Esophagus muscularis mucosa (tissue), 4 donors: ENCODE data around the gene ISG20. TPM values are rescaled to one million over a fixed set of nuclear protein-coding genes. Genes with fewer than 3 reads are reported as not detected.

Experiments
- DNase-seq: peaks from one replicate; pipeline ENCODE4 v3.0.0-alpha.2; 2017; ENCODE audit errors: extremely low spot score
- H3K27ac ChIP-seq, 4 donors: fragments of 200-600 bp; sonication (generic); replicated peaks in 1 of 4; 1 replicate in 3 of 4; 2 replicates in 1 of 4; pipeline ENCODE4 v1.5.1; 2016 to 2019; ENCODE audit warnings: mild to moderate bottlenecking in 1 of 4
- H3K27me3 ChIP-seq, 4 donors: fragments of 200-600 bp; sonication (generic); one replicate each; pipeline versions ENCODE4 v1.5.1 to v1.6.0; 2016 to 2019
- H3K36me3 ChIP-seq, 4 donors: fragments of 200-600 bp; sonication (generic); one replicate each; pipeline ENCODE4 v1.5.1; 2016 to 2019
- H3K4me1 ChIP-seq, 4 donors: fragments of 200-600 bp; sonication (generic); one replicate each; pipeline ENCODE4 v1.5.1; 2016 to 2019
- H3K4me3 ChIP-seq, 4 donors: fragments of 200-600 bp; sonication (generic); 1 replicate in 2 of 4; 2 replicates in 2 of 4; pipeline ENCODE4 v1.5.1; 2016 to 2019; ENCODE audit warnings: mild to moderate bottlenecking in 4 of 4, moderate library complexity in 1 of 4
- H3K9me3 ChIP-seq, 4 donors: fragments of 200-600 bp; sonication (generic); 1 replicate in 3 of 4; 2 replicates in 1 of 4; pipeline ENCODE4 v1.5.1; 2016 to 2019
- EP300 ChIP-seq: sonication (generic); formaldehyde crosslinking; IDR thresholded peaks from one replicate; pipeline ENCODE4 v1.6.1; 2017; ENCODE audit warnings: antibody characterized with exemption
- POLR2A ChIP-seq: fragments of 450-650 bp; IDR thresholded peaks from one replicate; pipeline ENCODE4 v1.6.1; 2017; ENCODE audit warnings: antibody characterized with exemption, moderate library complexity, mild to moderate bottlenecking, low read depth
- POLR2AphosphoS5 ChIP-seq, 2 donors: sonication (generic); formaldehyde crosslinking; IDR thresholded peaks; one replicate each; pipeline ENCODE4 v1.6.1; 2017; ENCODE audit warnings: antibody characterized with exemption in 2 of 2
- WGBS: methylation state at CpG from one replicate; pipeline ENCODE4 v1.1.5; 2018; 5-methylcytosine and 5-hydroxymethylcytosine counted together
- intact Hi-C: fragments of 100-400 bp; cut with DNase I; formaldehyde crosslinking; loops from one replicate; pipeline ENCODE4 v1.15.1; 2023
- total RNA-seq, 4 donors: library from RNA; depleted of rRNA; stranded (reverse); fragments of >200 nt; gene quantifications; one replicate each; pipeline versions ENCODE4 v1.1.0 to v1.2.1, GENCODE V29; 2016
- TF ChIP-seq, protein P1 (sequence below), 3 experiments: fragments of 200-600 bp in 2 of 3; fragments of 450-650 bp in 1 of 3; sonication (generic) in 2 of 3; IDR thresholded peaks; one replicate each; pipeline ENCODE4 v1.5.1; 2017 to 2019; ENCODE audit warnings: antibody characterized with exemption in 3 of 3, mild to moderate bottlenecking in 2 of 3, moderate library complexity in 1 of 3

Gene ISG20
- total RNA-seq, 4 donors from 2014 or later: 6.1 to 21.2 (median 9.8) TPM

DNA sequence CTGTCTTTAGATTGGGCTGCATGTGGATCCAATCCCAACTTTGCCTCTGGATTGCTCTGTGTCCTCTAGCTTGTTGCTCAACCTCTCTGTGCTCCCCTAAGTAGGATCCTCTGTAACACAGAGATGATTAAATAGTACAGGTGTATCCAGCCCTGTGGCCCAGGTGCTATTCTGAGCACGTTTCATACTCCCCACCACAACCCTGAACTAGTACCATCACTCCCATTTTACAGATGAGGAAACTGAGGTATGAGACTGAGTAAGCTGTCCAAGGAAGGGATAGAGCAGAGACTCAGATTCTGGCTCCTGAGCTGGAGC, 7.2 kb downstream of the ISG20 start:
- H3K4me3 ChIP-seq: no peak overlapping the region
- H3K27ac ChIP-seq: no peak overlapping the region
- TF ChIP-seq, protein P1, sequence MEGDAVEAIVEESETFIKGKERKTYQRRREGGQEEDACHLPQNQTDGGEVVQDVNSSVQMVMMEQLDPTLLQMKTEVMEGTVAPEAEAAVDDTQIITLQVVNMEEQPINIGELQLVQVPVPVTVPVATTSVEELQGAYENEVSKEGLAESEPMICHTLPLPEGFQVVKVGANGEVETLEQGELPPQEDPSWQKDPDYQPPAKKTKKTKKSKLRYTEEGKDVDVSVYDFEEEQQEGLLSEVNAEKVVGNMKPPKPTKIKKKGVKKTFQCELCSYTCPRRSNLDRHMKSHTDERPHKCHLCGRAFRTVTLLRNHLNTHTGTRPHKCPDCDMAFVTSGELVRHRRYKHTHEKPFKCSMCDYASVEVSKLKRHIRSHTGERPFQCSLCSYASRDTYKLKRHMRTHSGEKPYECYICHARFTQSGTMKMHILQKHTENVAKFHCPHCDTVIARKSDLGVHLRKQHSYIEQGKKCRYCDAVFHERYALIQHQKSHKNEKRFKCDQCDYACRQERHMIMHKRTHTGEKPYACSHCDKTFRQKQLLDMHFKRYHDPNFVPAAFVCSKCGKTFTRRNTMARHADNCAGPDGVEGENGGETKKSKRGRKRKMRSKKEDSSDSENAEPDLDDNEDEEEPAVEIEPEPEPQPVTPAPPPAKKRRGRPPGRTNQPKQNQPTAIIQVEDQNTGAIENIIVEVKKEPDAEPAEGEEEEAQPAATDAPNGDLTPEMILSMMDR (IDR thresholded peaks at IDR 0.05): no peak
- no peak for TF ChIP-seq EP300
- TF ChIP-seq POLR2A: no peak
- TF ChIP-seq POLR2AphosphoS5 (IDR thresholded peaks at IDR 0.05): no peak
- no peak for DNase-seq
- H3K4me1 ChIP-seq: peaks cover 7 to 18% (median 13%) of the 10 kb centered on the region in 4 donors
- peaks cover 0 to 5% (median 0%) of the 10 kb centered on the region in 4 donors for H3K36me3 ChIP-seq
- WGBS: 93% methylated on average over 1 of the region's 1 CpG
- no peaks in the 10 kb centered on the region for H3K27me3 ChIP-seq
- H3K9me3 ChIP-seq: no peaks in the 10 kb centered on the region
- intact Hi-C loops: no loop called here

DNA sequence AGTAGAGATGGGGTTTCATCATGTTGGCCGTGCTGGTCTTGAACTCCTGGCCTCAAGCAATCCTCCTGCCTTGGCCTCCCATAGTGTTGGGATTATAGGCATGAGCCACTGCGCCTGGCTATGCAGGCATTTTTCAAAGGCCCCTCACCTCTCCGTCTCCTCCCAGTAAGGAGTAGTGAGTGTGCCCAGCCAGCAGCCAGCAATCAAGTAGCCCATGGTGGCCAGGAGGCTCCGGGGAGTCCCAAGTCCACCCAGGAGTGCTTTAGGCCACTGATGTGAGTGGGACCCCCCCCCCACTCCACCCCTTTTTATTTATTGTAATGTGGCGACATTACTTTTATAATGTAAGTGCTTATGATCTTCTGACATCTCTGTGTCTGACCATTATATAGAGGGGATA, 8.1 kb downstream of the ISG20 start:
- Histone ChIP-seq H3K27ac (no peak overlapping the region), H3K9me3 (no peaks in the 10 kb centered on the region), H3K36me3 (peaks cover 0 to 5% (median 0%) of the 10 kb centered on the region in 4 donors), H3K27me3 (no peaks in the 10 kb centered on the region), H3K4me3 (no peak overlapping the region), H3K4me1 (peaks cover 7 to 18% (median 13%) of the 10 kb centered on the region in 4 donors)
- DNase-seq: no peak
- WGBS: 89% methylated on average over 5 of the region's 5 CpGs
- intact Hi-C loops: no loop called here
- no peak for TF ChIP-seq EP300
- TF ChIP-seq, protein P1 (IDR thresholded peaks at IDR 0.05): no peak
- no peak for TF ChIP-seq POLR2A
- no peak for TF ChIP-seq POLR2AphosphoS5 (IDR thresholded peaks at IDR 0.05)

DNA sequence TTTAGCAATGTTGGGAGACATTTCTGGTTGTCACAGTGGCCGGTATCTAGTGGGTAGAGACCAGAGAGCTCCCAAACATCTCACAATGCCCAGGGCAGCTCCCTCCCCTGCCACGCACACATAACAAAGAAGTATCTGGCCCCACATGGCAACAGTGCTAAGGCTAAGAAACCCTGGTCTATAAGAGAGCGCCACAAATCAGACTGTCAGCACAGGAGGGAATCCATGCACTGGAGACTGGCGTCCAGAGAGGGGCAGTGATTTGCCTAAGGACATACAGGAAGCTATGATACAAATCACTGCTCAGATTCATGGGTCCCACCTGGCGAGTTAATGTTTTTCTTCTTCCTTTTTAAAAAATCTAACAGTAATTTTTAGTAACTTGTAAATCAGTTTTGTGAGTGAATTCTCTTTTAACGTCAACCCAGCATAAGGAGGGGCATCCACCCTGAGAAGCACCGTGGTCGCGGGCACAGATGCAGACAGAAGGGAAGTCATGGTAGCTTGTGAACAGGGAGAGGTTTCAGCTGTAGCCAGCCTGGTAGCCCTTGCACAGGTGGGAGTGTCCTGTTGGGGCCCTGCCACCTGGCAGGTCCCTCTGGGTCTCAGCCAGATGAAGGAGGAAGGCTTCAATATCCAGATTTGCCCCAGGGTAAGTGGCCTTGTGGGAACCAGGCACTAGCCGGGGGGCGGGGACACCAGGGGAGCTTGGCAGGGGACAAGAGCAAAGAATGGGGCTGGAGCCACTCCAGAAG, 8.7 kb downstream of the ISG20 start:
- Histone ChIP-seq H3K27me3 (no peaks in the 10 kb centered on the region), H3K9me3 (no peaks in the 10 kb centered on the region), H3K27ac (no peak overlapping the region), H3K36me3 (peaks cover 0 to 5% (median 0%) of the 10 kb centered on the region in 4 donors), H3K4me3 (no peak overlapping the region), H3K4me1 (peaks cover 7 to 18% (median 13%) of the 10 kb centered on the region in 4 donors)
- intact Hi-C loops: no loop called here
- TF ChIP-seq POLR2A (no peak), EP300 (no peak), POLR2AphosphoS5 (IDR thresholded peaks at IDR 0.05) (no peak)
- TF ChIP-seq, protein P1 (IDR thresholded peaks at IDR 0.05): no peak
- 93% methylated on average over 11 of the region's 11 CpGs for WGBS
- DNase-seq: no peak

DNA sequence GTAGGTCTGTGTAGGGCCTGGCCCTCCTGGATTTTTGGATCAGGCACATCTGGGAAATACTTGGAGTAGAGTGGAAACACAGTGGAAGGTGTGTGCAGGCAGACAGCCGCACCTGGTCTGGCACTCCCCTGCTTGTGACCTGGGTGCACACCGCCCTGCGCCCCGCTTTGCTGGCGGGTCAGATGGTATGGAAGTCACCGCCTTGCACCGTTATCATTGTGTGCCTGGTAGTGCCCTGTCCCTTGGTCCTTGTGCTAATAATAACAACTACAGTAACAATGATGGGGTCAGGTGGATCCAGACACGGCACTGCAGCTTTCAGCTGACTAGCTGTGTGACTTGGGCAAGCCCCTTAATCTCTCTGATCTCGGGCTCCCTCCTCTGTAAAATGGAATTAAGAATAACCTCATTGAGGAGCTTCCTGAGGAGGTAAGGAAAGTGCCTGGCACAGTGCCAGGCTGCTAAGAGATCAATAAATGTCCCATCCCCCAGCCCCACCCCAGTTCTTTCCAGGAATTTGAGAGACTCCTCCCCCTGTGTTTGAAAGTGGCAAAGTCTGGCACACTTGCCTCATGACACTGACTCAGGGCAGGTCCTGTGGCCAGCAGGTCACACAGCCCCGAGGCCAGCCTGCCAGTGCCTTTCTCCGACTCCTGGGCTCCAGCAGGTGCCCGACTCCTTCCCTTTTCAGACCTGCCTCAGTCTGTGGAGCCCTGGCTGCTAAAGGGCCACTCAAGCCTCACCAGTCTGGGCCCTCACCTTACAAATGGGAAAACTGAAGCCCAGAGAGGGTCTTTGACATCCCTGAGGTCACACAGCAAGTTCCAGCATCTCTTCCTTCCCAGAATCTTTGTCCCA, 9.8 kb downstream of the ISG20 start:
- no peaks in the 10 kb centered on the region for H3K9me3 ChIP-seq
- H3K27me3 ChIP-seq: no peaks in the 10 kb centered on the region
- peaks cover 7 to 18% (median 13%) of the 10 kb centered on the region in 4 donors for H3K4me1 ChIP-seq
- TF ChIP-seq EP300: no peak
- no peak for TF ChIP-seq POLR2AphosphoS5 (IDR thresholded peaks at IDR 0.05)
- no peak for TF ChIP-seq POLR2A
- TF ChIP-seq, protein P1 (IDR thresholded peaks at IDR 0.05): no peak
- DNase-seq: no peak
- H3K27ac ChIP-seq: peak overlapping the region; percentile 46 to 59 (median 58)
- H3K36me3 ChIP-seq: peaks cover 0 to 5% (median 0%) of the 10 kb centered on the region in 4 donors
- intact Hi-C loops: no loop called here
- WGBS: 86% methylated on average over 10 of the region's 12 CpGs
- H3K4me3 ChIP-seq: no peak overlapping the region
